ENCODE measurements around the gene RHEBL1.

RHEBL1 gene

DNA sequence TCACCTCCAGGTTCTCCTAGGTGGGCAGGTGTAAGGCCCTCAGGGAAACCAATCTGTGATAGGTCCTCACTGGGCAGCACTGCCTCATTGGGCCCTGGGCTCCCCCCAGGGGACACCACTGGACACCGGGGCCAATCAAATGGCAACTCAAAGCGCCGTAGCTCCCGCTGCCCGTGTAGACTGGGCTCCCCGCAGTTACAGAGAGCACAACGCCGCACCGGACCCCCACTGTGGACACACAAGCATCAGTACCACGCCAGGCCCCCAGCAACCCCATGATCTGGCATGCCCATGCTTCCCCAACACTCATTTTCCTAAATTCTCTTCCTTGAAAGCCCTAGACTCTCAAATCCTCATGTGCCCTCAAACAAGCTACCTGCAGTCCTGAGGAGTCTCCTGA, 15.3 kb downstream of the RHEBL1 start:
- DNase-seq (ENCODE audit: low read depth) = no peak

DNA sequence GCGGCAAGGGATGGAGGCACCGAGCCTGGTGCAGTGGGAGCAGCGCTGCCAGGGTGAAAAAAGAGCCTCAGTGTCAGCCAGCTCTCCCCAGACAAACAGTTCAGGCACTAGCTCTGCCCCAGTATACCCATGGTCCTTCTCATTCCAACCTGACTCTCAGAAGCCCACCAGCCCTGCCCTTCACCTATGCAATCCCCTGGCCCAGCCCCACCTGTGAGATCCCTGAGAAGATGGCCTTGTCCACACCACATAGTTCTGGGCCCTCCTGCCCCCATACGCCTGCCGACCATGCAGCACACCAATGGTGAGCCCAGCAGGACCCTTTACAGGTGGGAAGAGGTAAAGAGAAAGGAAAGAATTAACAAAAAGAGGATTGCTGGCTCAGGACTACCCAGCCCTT, 15.7 kb downstream of the RHEBL1 start:
- DNase-seq (ENCODE audit: low read depth) = no peak

DNA sequence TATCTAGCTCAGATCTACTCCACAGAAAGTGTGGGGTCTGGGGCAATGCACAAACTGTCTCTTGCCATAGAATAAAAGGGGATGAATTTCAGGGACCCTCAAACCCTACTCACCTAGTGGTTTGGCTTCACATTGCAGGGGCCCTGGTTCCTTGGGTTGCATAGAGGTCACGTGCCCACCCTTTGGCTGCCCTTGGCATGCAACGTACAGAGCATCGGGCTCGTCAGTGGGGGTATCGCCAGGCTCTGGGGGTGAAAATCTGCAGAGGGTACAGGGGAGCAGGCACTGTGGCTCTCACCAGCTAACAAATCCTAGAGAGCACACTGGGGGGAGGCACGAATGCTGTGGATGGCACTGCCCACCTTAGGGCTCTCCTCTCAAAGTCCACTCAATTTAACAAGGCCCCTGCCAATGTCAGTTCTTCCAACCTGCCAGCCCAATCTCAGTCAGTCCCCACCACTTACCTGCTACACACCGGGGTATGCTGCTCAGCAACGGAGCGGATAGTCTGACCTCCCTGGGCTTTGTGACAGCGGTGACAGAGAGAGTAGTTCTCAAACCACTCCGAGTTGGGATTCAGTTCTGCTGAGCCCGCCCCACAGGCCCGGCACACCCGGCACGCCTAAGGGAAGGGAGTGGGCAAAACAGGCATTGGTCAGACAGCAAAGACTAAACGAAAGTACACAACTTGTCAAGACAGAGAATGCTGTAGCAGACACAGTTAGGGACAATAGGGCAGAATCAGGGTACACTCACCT, 17.1 kb downstream of the RHEBL1 start:
- DNase-seq (ENCODE audit: low read depth) = no peak

DNA sequence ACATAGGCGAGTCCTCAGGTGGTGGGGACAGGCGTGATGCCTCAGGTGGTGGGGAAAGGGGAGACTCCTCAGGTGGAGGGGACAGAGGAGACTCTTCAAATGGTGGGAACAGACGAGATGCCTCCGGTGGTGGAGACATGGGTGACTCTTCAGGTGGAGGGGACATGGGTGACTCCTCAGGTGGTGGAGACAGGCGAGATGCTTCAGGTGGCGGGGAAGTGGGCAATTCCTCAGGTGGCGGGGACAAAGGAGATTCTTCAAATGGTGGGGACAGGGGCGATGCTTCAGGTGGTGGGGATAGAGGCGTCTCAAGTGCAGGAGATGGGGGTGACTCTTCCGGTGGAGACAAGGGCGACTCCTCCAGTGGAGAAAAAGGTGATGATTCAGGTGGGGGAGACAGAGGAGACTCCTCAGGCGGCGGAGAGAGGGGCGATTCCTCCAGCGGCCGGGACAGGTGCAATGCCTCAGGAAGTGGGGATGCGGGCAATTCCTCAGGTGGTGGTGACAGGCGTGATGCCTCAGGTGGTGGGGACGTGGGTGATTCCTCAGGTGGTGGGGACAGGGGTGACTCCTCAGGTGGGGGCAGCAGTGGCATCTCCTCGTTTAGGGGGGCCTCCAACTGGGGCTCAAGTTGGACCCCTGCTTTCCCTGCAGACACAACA, 17.9 kb downstream of the RHEBL1 start:
- no peak for DNase-seq (ENCODE audit: low read depth)

DNA sequence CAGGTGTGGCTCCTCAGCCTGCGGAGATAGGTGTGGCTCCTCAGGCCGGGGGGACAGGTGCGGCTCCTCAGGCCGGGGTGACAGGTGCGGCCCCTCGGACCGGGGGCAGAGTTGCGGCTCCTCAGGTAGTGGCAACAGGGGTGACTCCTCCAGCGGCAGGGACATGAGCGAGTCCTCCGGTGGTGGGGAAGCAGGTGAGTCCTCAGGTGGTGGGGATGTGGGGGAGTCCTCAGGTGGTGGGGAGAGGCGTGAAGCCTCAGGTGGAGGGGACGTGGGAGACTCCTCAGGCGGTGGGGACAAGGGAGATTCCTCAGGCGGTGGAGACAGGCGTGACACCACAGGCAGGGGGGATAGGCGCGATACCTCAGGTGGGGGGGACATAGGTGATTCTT, 18.4 kb downstream of the RHEBL1 start:
- DNase-seq (ENCODE audit: low read depth) = no peak

DNA sequence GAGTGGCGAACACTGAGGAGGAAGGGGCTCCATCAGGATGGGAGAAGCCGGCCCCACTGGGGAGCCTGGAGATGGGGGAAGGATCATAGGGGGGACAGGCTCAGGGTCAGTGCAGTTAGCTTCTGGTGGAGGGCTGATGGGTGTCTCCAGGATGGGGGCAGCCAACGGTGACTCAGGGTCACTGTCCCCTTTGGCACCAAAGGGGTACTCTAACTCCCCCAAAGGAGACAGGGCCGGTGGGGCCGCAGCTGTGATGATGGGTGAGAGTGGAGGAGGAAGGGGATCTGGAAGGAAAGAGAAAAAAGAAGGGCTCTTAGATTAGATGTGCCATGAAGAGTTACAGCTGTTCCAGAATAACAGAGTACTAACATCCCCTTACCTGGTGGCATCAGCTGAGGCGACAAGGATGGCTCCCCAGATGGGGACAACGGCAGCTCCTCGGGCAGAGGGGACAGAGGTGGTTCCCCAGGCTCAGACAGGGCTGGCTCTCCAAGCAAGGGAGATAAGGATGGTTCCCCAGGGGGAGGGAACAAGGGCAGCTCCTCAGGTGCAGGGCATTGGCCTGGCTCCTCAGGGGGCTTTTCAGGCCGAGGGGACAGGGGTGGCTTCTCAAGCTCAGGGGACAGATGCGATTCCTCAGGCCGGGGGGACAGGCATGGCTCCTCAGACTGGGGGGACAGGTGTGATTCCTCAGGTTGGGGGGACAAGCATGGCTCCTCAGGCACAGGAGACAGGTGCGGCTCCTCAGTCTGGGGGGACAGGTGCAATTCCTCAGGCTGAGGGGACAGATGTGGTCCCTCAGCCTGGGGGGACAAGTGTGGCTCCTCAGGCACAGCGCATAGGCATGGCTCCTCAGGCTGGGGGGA, 19.0 kb downstream of the RHEBL1 start:
- no peak for DNase-seq (ENCODE audit: low read depth)

DNA sequence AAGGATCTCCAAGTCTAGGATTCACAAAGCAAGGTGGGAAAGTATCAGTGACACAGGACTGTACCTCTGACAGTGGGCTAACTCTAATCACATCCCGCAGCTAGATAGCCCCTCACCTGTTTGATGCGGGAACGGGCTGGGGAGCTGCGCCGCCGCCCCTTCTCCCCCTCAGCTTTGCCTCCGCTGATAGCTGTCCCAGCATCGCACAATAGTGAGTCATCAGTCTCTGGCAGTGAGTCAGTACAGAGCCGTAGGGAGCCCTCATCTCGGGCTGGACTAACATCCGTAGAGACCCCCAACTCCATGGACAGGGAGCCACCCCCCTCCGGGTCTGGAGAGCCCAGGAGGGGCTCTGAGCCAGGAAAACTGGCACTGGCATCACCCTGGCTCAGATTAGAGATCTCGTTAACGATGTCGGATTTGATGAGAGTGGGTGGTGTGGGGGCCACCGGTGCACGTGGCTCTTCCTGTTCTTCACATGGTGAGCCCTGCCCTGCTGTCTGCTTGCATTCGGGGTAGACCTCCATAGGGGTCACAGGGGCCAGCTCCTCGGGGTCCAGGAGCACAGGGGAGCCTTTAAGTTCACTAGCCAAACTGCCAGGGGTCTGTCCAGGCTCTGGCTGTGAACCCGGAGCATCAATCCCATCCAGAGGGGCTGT, 20.1 kb downstream of the RHEBL1 start:
- DNase-seq (ENCODE audit: low read depth) = no peak

DNA sequence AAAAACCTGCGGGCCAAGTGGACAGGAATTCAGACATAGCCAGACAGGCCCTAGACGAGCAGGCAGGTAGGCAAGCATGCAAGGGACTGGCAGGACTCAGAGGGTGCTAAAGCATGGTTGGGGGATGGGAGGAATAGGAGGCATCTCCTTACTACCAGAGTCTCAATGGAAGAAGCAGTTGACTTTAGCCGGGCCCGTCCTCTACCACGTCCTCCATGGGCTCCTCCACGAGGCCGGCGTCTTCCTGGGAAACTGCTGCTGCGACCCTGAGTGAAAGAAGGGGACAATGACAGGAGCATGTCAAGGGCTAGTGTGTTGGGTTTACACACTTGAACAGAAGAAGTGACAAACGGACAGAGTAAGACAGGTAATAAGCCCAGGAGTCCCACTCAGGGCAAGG, 20.8 kb downstream of the RHEBL1 start:
- DNase-seq (ENCODE audit: low read depth) = no peak

DNA sequence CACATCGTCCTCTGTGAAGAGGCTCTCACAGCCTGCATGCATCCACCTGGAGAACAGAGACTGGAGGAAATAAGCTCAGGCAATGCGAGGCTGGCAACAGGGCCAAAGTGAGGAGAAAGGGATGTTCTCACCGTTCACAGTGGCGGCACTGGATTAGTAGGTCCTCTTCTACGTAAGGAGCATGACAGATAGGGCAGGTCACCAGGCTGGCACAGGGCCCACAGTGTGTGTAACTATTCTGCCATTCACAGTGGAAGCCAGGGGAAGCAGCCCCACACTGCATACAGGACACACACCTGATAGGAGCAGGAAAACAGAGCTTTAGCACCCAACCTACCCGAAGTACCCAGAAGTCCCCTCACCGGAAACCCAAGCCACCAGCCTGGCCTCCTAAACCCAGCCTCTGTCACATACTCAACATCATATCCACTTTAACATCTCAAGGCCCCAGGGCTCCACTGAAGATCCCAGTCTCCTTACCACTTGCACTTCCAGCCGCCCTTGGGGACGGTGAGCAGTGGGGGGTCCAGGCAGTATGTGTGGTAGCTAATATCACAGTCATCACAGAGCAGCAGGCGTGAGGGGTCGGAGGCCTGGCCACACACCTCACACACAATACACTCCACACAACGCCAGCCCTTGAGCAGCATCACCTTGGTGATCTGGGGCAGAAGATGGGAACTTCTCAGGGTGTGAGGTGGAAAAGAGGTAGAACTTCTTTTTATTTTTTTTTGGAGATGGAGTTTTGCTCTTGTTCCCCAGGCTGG, 23.5 kb downstream of the RHEBL1 start:
- no peak for DNase-seq (ENCODE audit: low read depth)

DNA sequence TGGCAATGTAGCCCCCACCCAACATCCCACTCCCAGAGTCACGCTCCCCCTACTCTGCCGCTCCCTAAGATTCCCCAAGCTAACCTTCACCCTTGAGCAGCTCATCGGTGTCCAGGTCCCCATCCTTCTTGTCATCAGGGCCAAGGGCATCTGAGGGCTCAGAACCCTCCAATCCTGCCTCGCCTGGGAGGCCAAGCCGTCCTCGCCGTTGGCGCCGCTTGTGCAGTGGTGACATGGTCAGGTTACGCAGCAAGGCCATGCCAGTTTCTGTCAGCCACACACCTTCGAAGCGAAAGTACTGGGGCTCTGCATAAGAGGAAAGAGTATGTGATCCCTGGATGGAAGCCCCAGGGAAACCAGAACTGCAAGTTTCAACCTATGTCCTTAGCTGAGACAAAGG, 25.1 kb downstream of the RHEBL1 start:
- DNase-seq (ENCODE audit: low read depth) = no peak

DNA sequence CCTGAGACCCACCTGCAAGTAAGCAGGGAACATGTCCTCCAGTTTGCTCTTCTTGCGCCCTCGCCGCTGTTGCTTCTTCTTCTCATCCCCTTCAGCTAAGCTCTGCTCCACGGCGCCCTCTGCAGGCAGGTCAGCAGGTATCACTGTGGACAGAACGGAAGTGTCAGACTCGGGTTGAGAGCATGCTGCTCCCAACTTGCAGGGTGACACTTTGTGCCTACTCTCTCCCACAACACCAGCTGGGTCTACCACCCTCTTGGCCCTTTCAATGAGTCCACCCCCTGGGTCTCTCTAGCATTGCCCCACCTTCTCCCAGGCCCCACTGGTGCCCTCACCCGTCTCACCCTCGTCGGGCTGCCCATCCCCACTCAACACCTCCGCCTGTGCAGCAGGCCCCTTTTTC, 25.9 kb downstream of the RHEBL1 start:
- DNase-seq (ENCODE audit: low read depth) = peak; percentile 58

DNA sequence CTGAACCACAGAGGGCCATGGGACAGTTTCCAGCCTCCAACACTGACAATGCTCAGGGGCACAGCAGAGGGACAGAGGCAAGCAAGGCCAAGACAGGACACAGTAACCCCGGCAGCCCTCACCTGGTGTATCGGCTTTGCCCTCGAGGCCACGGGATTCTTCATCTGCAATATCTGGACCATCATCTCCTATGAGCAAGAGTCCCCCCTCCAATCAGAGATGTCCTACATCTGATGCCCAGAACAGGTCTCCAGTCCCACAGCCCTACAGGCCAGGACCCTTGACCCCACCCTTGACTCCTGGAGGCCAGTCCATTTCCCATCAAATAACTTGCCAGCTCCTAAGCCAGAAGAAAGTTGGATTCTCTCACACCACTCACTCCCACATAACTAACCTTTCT, 26.5 kb downstream of the RHEBL1 start:
- DNase-seq (ENCODE audit: low read depth) = no peak

DNA sequence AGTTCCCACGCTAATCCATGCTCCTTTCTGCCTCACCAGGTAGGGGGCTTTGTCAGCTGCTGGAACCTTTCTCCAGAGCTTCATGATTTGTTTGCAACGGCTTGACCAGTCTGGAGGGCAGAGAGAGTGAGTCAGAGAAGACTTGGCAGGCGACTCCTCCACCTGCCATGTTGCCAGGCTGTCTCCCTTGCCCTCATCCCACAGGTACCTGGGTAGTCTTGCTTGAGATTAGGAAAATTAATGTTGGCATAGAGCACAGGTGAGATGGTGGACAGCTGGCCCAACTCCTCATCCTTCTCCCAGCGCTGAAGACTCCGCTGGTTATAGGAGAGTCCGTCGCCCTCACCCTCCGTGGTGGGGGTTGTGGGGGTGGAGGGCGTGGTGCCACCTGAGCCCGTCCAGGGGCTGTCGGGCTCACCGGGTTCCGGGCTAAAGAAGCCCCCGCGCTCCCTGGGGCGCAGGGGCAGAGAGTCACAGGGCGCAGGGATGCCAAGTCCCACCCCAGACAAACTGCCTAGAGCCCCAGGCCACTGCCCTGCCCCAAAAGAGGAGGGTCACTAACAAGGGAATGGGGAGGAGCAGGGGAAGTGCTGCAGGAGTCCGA, 27.8 kb downstream of the RHEBL1 start:
- no peak for DNase-seq (ENCODE audit: low read depth)

DNA sequence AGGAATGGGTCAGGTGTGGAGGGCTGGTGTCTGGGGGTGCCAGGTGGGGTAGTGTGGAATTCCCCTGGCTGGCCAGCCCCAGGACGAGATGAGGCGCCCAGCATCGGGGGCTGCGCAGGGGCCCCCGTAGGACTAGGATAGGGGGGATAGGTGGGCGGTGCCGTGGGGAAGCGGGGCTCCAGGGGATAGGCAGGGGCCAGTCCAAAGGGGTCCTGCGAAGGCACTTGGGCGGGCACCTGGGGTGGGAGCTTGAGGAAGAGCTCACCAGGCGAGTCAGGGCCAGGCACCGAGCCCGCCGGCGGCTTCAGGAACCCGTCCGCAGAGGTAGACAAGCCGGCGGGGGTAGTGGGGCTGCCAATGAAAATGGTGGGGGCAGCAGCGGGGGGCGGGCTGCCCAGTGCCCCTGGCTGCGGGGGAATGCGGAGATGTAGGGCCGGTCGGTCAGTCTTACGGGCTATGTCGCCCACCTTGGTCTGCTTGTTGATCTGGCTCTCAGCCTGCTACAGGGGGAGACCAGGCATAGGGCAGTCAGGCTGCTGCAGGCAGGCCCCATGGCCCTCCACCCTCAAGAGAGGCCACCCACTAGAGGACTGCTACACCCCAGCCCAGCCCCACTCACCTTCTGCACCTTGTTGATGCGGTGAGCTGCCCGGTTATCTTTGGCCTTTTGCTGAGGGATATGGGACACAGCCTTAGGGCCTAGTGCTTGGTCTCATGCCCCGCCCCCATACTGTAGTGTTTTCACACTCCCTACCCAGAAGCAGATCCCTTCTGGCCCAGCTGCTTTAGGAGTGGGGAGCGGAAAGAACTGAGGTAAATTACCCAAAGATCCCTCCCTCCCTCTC, 28.5 kb downstream of the RHEBL1 start:
- no peak for DNase-seq (ENCODE audit: low read depth)

DNA sequence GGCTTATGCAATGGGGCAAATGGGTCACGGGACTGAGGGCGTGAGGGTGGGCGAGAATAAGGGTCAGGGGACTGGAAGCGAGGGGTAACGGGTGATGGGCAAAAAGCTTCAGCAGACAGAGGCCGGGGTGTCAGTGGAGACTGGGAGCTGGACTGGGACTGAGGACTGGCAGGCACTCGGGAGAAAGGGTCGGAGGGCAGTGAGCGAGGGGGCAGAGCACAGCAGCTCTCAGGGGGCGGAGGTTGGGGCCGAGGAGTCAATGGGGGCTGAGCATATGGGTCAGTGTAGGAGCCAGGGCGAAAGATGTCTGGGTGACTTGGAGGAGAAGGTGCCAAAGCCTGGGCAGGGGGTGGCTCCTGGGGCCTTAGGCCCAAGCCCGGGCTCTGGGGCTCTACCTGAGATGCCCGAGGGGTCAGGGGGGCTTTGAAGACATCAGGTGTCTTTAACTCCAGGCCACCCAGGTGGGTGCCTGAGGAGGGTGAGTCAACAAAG, 29.4 kb downstream of the RHEBL1 start:
- no peak for DNase-seq (ENCODE audit: low read depth)

DNA sequence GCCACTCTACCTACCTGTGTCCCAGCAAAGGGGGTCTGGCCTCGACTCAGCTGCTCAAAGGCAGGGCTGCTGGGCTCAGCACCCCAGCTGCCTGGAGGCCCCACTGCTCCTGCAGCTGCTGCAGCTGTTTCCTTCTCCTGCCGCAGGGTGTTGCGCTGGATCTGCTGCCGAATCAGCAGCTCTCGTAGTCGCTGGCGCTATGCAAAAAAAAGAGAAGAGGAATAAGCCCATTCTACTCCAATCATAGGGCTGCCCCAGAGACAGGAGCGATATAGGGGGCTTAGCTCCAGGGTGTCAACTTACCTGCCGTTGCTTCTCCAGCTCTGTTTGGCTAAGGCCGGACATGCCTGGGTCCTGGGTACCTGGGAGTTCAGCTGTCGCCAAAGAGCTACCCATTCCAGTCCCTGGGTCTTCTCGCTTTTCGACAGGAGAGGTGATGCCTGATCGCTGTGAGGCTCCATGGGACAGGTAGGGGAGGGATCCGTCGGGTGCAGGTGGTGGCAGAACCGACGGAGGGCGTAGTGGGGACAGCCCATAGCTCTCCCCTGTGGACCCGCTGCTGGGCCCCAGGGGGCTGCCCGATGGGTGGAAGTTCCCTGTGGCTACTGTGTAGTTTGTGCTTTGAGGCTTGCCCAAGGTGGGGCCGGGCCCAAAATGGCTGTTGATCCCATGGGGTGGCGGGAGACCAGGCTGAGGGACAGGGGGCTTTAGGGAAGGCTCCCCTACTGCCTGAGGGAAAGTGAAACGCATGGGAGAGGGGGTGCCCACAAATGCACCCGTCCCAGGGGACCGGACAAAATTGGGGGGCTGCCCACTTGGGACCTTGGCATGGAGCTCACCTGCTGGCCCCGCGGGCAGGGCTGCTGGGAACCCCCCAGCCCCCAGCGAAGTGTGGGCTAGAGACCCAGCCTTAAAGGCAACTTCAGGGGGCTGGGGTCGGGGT, 30.1 kb downstream of the RHEBL1 start:
- DNase-seq (ENCODE audit: low read depth) = no peak

DNA sequence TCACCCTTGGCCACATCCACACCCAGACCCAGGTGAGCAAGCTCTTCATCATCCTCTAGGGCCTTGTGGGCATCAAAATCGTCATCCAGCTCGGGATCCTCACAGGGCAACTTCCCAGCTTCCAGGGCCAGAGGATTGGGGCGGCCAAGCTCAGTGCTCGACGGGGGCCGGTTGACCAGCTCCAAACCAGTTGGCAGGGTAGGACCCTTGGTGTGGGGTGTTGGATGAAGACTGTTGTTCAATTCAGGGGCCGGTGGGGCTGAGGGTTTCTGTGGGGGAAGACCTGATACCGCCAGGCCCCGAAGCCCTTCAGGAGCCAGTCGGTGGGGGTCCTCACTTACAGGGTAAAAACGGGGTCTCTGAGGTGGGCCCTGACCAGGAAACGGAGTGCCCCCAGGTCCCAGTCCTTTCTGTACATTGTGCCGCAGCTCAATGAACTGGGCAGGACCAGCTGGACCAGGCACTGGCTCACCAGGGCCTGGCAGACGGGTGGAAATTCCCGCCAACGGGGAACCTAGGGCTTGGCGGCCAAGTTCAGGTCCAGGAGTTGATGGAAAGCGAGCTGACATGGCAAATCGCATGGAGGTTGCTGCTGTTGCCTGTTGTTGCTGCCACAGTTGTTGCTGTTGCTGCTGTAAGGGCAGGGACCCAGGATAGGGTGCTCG, 31.4 kb downstream of the RHEBL1 start:
- no peak for DNase-seq (ENCODE audit: low read depth)

DNA sequence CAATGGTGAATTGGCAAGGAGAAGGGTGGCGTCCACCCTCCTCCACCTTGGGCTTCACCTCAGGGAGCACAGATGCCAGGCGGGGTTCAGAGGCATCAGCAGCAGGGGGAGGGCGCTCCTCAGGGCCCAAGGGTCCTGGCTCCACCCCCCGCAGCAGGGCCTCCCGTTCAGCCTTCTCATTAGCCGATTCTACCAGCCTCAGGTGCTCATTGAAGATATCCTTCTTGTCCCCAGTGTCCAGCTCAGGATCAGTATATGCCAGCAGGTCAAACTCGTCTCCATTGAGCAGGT, 31.9 kb downstream of the RHEBL1 start:
- no peak for DNase-seq (ENCODE audit: low read depth)
